PFSK-1 (cell line): ENCODE results near the gene CAMK4.

ENCODE experiments used
- FOXP2 ChIP-seq: optimal IDR thresholded peaks from 2 replicates; pipeline ENCODE3; 2011; ENCODE audit warnings: borderline replicate concordance, control low read depth, inconsistent platforms; ENCODE audit not compliant: insufficient read depth; ENCODE audit errors: extremely low read length, extremely low read depth
- POLR2AphosphoS5 ChIP-seq: IDR thresholded peaks from 2 replicates; pipeline ENCODE4 v1.6.1; 2012; ENCODE audit warnings: low read depth, mild to moderate bottlenecking, control low read depth, low read length, moderate library complexity
- REST ChIP-seq, 2 experiments: IDR thresholded peaks; 2 replicates each; pipeline versions ENCODE4 v1.6.1 to v1.8.0; 2011 to 2012; ENCODE audit warnings: low read depth in 2 of 2, low read length in 2 of 2, control low read depth in 1 of 2, inconsistent platforms in 1 of 2, mild to moderate bottlenecking in 1 of 2, moderate library complexity in 1 of 2; ENCODE audit not compliant: insufficient read depth in 1 of 2
- SIN3A ChIP-seq: IDR thresholded peaks from 2 replicates; pipeline ENCODE4 v1.6.1; 2012; ENCODE audit warnings: mild to moderate bottlenecking, low read length, moderate library complexity, borderline replicate concordance; ENCODE audit not compliant: insufficient read depth
- TAF1 ChIP-seq: IDR thresholded peaks from 2 replicates; pipeline ENCODE4 v1.6.1; 2012; ENCODE audit warnings: low read length, control low read depth, borderline replicate concordance; ENCODE audit not compliant: insufficient read depth

Gene CAMK4

GRCh38 chr5:111512375-111513130 is 288.4 kb downstream of the CAMK4 start, which contains the start of gene STARD4:
TSS of gene STARD4 (minus strand) at chr5:111512535. CDS start at chr5:111507433, 5,102 bp downstream.
- TF ChIP-seq POLR2AphosphoS5 (no peak), SIN3A (no peak), FOXP2 (no peak), REST (IDR thresholded peaks at IDR 0.05; ENCODE audit: insufficient read depth in 1 of 2, low read depth in 2 of 2, low read length in 2 of 2) (no peak), TAF1 (no peak)

GRCh38 chr5:111513131-111513520 is 288.9 kb downstream of the CAMK4 start:
- no peak for TF ChIP-seq SIN3A

- no peak for TF ChIP-seq SIN3A
- no peak for TF ChIP-seq POLR2AphosphoS5
- TF ChIP-seq FOXP2 = no peak
- no peak for TF ChIP-seq TAF1
- TF ChIP-seq REST (IDR thresholded peaks at IDR 0.05; ENCODE audit: insufficient read depth in 1 of 2, low read depth in 2 of 2, low read length in 2 of 2) = no peak
Observed at GRCh38 chr5:111514087-111514486, 289.9 kb downstream of the CAMK4 start.

- TF ChIP-seq REST (IDR thresholded peaks at IDR 0.05; ENCODE audit: insufficient read depth in 1 of 2, low read depth in 2 of 2, low read length in 2 of 2) = no peak
- TF ChIP-seq POLR2AphosphoS5 = no peak
- no peak for TF ChIP-seq TAF1
Observed at GRCh38 chr5:111517853-111518501, 293.8 kb downstream of the CAMK4 start.

GRCh38 chr5:111518777-111519176 is 294.6 kb downstream of the CAMK4 start:
- TF ChIP-seq POLR2AphosphoS5 = no peak

GRCh38 chr5:111520908-111521307 is 296.7 kb downstream of the CAMK4 start:
- TF ChIP-seq TAF1 (no peak), POLR2AphosphoS5 (no peak), REST (IDR thresholded peaks at IDR 0.05; ENCODE audit: insufficient read depth in 1 of 2, low read depth in 2 of 2, low read length in 2 of 2) (no peak), SIN3A (no peak), FOXP2 (no peak)
